ENCODE results near the gene KREMEN1. TPM values are rescaled to one million over a fixed set of nuclear protein-coding genes. Genes with fewer than 3 reads are reported as not detected.

KREMEN1 gene
- total RNA-seq, 1 donor from 2014 or later = 1.4 TPM

DNA sequence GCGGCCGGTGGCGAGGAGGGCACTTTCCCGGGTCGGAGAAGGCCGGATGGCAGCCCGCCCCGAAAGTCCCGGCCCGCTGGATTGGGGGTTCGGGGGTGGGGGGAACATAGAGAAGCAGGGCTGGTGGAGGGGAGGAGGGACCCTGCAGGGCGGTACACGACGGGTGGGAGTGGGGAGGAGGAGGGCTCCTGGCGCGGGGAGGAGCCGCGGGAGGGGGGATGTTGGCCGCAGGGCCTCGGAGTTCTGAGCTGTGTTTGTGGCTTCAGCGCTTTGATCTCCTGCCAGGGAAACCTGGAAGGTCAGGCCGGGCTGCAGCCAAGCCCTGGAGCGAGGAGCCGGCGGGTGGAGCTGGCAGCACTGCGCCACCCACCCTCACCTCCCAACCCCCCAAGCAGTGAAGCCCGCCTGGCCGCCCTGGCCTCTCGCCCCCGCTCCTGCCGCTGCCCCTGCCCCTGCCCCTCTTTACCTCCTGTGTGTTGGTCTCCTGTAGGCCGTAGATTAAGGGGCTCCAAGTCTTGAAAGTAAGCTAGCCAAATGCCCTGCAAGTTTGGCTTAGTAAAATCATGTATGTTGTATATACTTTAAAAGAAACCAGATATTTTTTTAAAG lies 42.1 kb upstream of the KREMEN1 start:
- no peaks in the 10 kb centered on the region for H3K9me3 Mint-ChIP-seq
- peak; percentile 79 for DNase-seq (ENCODE audit: low spot score)
- Histone ChIP-seq H3K4me3 (peak overlapping the region; percentile 62), H3K27me3 (no peaks in the 10 kb centered on the region), H3K79me2 (ENCODE audit: low read depth) (peaks cover 22% of the 10 kb centered on the region), H3K4me2 (peak overlapping the region; percentile 96), H3K9ac (peak overlapping the region; percentile 36), H4K20me1 (ENCODE audit: low read depth) (peaks cover 56% of the 10 kb centered on the region), H3K36me3 (no peaks in the 10 kb centered on the region), H3K9me3 (ENCODE audit: low read depth) (no peaks in the 10 kb centered on the region), H3F3A (ENCODE audit: low read depth) (peaks cover 39% of the 10 kb centered on the region), H3K4me1 (peaks cover 27% of the 10 kb centered on the region), H2AFZ (replicated peaks) (no peak overlapping the region), H3K27ac (no peak overlapping the region)
- TF ChIP-seq, protein P1, sequence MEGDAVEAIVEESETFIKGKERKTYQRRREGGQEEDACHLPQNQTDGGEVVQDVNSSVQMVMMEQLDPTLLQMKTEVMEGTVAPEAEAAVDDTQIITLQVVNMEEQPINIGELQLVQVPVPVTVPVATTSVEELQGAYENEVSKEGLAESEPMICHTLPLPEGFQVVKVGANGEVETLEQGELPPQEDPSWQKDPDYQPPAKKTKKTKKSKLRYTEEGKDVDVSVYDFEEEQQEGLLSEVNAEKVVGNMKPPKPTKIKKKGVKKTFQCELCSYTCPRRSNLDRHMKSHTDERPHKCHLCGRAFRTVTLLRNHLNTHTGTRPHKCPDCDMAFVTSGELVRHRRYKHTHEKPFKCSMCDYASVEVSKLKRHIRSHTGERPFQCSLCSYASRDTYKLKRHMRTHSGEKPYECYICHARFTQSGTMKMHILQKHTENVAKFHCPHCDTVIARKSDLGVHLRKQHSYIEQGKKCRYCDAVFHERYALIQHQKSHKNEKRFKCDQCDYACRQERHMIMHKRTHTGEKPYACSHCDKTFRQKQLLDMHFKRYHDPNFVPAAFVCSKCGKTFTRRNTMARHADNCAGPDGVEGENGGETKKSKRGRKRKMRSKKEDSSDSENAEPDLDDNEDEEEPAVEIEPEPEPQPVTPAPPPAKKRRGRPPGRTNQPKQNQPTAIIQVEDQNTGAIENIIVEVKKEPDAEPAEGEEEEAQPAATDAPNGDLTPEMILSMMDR (IDR thresholded peaks at IDR 0.05) = no peak
- TF ChIP-seq EZH2phosphoT487 (IDR thresholded peaks at IDR 0.05) (no peak), EZH2 (IDR thresholded peaks at IDR 0.05) (no peak)
- peaks cover 45% of the 10 kb centered on the region for H3K36me3 Mint-ChIP-seq
- H3K4me1 Mint-ChIP-seq = peaks cover 76% of the 10 kb centered on the region
- H3K27ac Mint-ChIP-seq = peak overlapping the region; percentile 96
- H3K4me3 Mint-ChIP-seq = peak overlapping the region; percentile 81
- H3K27me3 Mint-ChIP-seq (ENCODE audit: insufficient read depth, low read depth) = peaks cover 4% of the 10 kb centered on the region

GRCh38 chr22:29031227-29032011 lies 41.4 kb upstream of the KREMEN1 start:
- peaks cover 56% of the 10 kb centered on the region for H4K20me1 ChIP-seq (ENCODE audit: low read depth)
- no peaks in the 10 kb centered on the region for H3K9me3 ChIP-seq (ENCODE audit: low read depth)
- peak; percentile 66 for DNase-seq (ENCODE audit: low spot score)
- TF ChIP-seq EZH2phosphoT487 (IDR thresholded peaks at IDR 0.05) (no peak), EZH2 (IDR thresholded peaks at IDR 0.05) (no peak)
- TF ChIP-seq, protein P1 (IDR thresholded peaks at IDR 0.05) = no peak
- H3K9ac ChIP-seq = no peak overlapping the region
- peaks cover 27% of the 10 kb centered on the region for H3K4me1 ChIP-seq
- Mint-ChIP-seq H3K4me1 (peaks cover 76% of the 10 kb centered on the region), H3K9me3 (no peaks in the 10 kb centered on the region), H3K36me3 (peaks cover 38% of the 10 kb centered on the region), H3K27me3 (ENCODE audit: insufficient read depth, low read depth) (peaks cover 4% of the 10 kb centered on the region), H3K27ac (peak overlapping the region; percentile 96), H3K4me3 (peak overlapping the region; percentile 72)
- H3K4me3 ChIP-seq = peak overlapping the region; percentile 62
- no peak overlapping the region for H2AFZ ChIP-seq (replicated peaks)
- H3K4me2 ChIP-seq = peak overlapping the region; percentile 96
- no peaks in the 10 kb centered on the region for H3K36me3 ChIP-seq
- peaks cover 39% of the 10 kb centered on the region for H3F3A ChIP-seq (ENCODE audit: low read depth)
- peaks cover 22% of the 10 kb centered on the region for H3K79me2 ChIP-seq (ENCODE audit: low read depth)
- no peaks in the 10 kb centered on the region for H3K27me3 ChIP-seq
- H3K27ac ChIP-seq = no peak overlapping the region

GRCh38 chr22:29032014-29032475 lies 40.8 kb upstream of the KREMEN1 start:
- peaks cover 22% of the 10 kb centered on the region for H3K79me2 ChIP-seq (ENCODE audit: low read depth)
- H3K9ac ChIP-seq = no peak overlapping the region
- peaks cover 27% of the 10 kb centered on the region for H3K4me1 ChIP-seq
- no peaks in the 10 kb centered on the region for H3K9me3 ChIP-seq (ENCODE audit: low read depth)
- H3K4me3 ChIP-seq = no peak overlapping the region
- Mint-ChIP-seq H3K36me3 (peaks cover 32% of the 10 kb centered on the region), H3K4me3 (no peak overlapping the region), H3K4me1 (peaks cover 78% of the 10 kb centered on the region), H3K27ac (peak overlapping the region; percentile 58), H3K9me3 (no peaks in the 10 kb centered on the region), H3K27me3 (ENCODE audit: insufficient read depth, low read depth) (peaks cover 4% of the 10 kb centered on the region)
- DNase-seq (ENCODE audit: low spot score) = no peak
- H3K27ac ChIP-seq = no peak overlapping the region
- H3K4me2 ChIP-seq = peak overlapping the region; percentile 21
- TF ChIP-seq EZH2phosphoT487 (IDR thresholded peaks at IDR 0.05) (no peak), EZH2 (IDR thresholded peaks at IDR 0.05) (no peak)
- TF ChIP-seq, protein P1 (IDR thresholded peaks at IDR 0.05) = no peak
- H3F3A ChIP-seq (ENCODE audit: low read depth) = peaks cover 39% of the 10 kb centered on the region
- peaks cover 56% of the 10 kb centered on the region for H4K20me1 ChIP-seq (ENCODE audit: low read depth)
- H3K27me3 ChIP-seq = no peaks in the 10 kb centered on the region
- H2AFZ ChIP-seq (replicated peaks) = no peak overlapping the region
- H3K36me3 ChIP-seq = no peaks in the 10 kb centered on the region

Data from neural progenitor cell (in vitro differentiated cells).